Activated gamma-delta T cell (primary cell): ENCODE measurements around the gene PIK3R2.
"Not testable (repeated sequence)": the region's sequence is repeated elsewhere in the genome, so short reads cannot be mapped to it uniquely, and the experiment has no call there.

ENCODE experiments used
- DNase-seq: peaks from one replicate; lab custom pipeline; 2025; lab: John Stamatoyannopoulos, UW

PIK3R2 gene

DNA sequence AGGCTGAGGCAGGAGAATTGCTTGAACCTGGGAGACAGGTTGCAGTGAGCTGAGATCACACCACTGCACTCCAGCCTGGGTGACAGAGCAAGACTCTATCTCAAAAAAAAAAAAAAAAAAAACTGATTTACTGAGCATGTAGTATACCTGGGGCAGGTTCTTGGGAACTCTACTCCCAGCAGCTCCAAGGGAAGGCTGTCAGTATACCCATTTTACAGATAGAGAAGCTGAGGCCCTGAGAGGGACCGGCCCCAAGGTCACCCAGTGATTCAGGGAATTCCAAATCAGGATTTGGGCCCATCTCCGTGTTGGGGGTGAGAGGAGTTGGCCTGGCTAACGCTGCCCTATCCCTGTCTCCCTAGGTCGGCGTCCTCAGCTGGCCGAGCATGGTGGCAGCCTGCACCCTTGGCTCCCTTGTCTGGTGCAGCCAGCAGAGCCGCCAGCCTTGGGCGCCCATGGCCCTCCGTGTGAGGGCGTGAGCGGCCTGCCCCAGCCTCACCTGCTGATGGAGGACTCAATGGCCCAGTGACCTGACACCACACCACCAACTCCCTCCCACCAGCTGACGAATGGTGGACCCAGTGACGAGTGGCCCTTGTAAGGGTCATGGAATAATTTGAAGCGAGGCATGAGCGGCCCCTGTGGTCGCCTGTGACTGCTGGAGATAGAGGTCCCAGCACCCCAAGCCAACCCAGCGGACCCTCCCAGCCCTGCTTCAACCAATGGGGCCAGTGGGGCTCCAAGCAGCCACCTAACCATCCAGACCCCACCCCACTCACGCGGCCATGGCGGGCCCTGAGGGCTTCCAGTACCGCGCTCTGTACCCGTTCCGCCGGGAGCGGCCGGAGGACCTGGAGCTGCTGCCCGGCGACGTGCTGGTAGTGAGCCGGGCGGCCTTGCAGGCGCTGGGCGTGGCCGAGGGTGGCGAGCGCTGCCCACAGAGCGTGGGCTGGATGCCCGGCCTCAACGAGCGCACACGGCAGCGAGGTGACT is 2.4 kb downstream of the PIK3R2 start:
- DNase-seq, result no peak

DNA sequence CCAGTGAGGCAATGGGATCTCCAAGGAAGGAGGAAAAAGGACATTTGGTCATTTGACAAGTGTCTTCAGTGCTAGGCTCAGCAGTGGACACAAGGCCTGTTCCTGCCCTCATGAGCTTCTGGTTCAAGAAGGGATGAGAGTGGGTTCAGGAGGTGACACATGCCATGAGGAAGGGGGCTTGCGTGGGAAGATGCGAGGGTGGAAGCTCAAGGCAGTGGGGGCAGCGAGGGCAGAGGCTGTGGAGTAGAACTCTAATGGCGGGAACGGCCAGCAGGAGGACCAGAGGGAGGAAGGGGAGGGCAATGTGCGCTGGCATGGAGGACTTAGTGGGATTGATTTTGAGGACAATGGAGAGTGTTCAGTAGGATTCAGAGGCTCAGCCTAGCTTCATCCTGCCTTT is 3.3 kb downstream of the PIK3R2 start:
- DNase-seq, result no peak

DNA sequence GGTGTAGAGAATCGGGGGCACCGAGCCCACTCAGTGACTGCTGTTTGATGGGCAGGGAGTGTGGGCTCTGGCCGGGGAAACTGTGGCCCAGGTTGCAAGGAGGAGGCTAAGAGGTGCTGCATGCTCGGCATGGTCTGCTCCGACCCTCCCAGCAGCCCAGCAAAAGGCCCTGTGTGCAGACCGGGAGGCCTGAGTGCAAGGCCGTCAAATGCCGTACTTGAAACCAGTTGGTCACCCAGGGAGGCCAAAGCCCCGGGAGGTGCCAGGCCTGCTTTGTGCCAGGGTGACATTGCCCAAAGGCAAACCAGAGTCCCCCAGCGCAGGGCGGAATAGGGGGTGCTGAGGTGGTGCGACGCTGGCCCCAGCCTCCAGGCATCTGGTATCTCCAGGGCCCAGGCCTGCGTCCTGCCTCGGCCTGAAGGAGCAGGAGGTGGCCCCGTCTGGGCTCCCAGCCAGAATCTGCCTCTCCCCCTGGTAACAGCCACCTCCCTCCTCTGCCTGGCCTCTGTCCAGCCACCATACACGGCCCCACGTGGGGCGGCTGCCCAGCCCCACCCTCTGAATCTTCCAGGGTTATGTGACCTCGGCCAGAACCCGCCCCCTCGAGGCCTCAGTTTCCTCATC is 4.0 kb downstream of the PIK3R2 start:
- no peak for DNase-seq

DNA sequence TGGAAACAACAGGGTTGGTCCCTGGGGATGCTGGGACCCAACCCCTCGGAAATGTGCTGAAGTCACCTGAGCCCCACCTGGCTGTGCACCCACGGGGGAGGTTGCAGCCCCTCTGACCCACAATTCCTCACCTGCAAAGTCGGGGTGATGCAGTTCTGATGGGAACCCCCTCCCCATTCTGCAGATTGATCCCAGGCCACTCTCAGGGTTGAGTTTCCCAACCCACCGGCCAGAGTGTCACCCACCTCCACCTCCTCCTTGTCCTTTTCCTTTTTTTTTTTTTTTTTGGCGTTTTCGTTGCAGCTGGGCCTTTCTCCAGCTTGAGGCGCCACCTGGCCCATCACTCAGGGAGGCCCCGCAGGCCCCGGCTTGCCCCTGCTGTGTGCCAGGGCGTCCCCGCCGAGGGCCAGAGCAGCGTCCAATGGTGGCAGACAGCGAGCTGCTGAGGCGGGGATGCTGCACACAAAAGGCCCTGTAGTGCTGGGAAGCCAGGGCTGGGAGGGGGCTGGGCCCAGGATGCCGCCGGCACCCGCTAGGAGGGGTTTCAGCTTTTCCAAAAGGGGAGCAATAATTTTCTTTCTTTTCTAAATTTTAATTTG is 4.6 kb downstream of the PIK3R2 start:
- DNase-seq, result no peak

DNA sequence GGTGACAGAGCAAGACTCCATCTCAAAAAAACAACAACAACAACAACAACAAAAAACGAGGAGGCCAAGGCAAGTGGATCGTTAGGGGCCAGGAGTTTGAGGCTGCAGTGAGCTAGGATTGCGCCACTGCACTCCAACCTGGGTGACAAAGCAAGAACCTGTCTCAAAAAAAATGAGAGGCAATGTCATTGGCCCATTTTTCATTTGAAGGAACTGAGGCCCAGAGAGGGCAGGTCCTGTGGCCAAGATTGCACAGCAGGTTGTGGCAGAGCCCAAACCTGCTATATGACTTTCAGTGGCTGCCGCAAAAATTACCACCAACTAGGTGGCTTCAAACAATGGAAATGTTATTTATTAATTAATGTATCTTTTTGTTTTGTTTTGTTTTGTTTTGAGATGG is 5.5 kb downstream of the PIK3R2 start:
- no peak for DNase-seq

DNA sequence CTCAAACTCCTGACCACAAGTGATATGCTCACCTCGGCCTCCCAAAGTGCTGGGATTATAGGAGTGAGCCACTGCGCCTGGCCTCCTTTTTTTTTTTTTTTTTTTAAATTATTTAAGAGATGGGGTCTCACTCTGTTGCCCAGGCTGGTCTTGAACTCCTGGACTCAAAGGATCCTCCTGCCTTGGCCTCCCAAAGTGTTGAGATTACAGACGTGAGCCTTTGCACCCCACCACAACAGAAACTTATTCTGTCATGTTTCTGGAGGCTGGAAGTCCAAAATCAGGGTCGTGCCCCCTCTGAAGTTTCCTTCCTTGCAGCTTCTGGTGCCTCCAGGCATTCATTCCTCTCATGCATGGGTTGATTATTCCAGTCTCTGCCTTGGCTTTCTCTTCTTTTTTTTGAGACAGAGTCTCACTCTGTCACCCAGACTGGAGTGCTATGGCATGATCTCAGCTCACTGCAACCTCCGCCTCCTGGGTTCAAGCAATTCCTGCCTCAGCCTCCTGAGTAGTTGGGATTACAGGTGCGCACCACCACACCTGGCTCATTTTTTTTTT is 6.2 kb downstream of the PIK3R2 start:
- not testable (repeated sequence) for DNase-seq

DNA sequence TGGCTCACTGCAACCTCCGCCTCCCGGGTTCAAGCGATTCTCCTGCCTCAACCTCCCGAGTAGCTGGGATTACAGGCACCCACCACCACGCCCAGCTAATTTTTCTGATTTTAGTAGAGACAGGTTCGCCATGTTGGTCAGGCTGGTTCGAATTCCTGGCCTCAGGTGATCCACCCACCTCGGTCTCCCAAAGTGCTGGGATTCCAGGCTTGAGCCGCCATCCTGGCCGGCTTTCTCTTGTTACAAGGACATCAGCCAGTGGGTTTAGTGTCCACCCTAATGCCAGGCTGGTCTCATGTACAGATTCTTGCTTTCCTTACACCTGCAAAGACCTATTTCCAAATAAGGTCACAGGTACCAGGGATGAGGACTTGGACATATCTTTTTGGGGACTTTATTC is 6.8 kb downstream of the PIK3R2 start:
- no peak for DNase-seq

DNA sequence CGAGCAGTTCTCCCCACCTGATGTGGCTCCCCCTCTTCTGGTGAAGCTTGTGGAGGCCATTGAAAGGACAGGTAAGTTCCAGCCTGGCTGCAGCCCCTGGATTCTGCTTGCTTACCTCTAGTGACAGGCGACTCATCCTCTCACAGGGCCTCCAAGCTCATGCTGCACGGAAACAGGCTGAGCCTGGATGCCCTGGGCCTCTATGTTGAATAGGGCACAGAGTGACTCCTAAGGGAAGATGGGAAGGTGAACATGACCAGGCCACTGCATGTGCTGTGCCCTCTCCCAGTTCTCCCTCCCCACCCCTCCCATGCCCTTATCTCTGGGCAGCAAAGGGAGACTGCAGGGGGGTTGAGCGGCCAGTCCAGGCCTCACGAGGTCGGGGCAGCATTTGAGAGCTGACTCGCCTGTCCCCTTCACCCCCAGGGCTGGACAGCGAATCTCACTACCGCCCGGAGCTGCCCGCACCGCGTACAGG is 7.6 kb downstream of the PIK3R2 start:
- DNase-seq, result no peak

DNA sequence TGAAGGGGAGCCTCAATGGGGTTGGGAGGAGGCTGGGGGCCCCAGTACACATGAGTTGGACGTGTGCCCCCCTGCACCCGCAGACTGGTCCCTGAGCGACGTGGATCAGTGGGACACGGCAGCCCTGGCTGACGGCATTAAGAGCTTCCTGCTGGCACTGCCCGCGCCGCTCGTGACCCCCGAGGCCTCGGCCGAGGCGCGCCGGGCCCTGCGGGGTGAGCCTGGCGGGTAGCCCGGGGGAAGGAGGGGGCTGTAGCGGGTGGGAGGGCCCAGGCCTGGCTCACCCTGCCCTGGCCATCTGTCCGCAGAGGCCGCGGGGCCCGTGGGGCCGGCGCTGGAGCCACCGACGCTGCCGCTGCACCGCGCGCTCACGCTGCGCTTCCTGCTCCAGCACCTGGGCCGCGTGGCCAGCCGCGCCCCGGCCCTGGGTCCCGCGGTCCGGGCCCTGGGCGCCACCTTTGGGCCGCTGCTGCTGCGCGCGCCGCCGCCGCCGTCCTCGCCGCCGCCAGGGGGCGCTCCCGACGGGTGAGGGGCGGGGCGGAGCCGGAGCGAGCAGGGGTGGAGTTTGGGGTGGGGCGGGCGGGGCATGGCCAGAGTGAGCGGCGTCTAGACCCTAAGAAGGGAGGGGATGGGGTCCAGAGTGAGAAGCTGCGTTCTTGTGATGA is 8.1 kb downstream of the PIK3R2 start:
- DNase-seq, result peak; percentile 72

DNA sequence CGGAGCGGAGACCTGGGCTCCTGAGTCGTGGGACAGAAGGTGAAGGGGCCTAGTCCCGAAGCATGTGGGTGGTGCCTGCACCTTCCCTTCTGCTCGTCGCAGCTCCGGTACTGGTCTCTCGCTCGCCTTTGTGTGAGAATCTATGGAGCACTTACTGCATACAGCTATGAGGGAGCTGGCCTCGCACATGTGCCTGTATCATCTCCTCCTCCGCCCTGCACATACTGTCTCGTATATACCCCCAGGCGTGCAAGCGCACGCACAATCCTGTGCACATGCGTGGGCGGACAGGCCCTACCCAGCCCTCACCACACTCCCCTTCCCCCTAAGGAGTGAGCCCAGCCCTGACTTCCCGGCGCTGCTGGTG is 8.7 kb downstream of the PIK3R2 start:
- DNase-seq, result no peak

DNA sequence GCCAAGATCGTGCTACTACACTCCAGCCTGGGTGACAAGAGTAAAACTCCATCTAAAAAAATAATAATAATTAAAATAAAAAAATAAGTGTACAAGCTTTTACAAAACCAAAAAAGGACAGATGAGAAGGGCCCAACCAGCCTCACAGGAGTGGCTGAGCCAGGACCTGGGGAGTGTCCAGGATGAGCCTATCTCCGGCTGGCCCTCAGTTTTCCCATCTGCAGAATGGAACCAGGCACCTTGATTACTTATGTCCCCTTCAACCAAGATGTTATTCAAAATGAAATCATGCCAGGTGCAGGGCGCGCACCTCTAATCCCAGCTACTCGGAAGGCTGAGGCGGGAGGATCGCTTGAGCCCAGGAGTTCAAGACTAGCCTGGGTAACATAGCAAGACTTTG is 11.1 kb downstream of the PIK3R2 start:
- DNase-seq, result no peak

DNA sequence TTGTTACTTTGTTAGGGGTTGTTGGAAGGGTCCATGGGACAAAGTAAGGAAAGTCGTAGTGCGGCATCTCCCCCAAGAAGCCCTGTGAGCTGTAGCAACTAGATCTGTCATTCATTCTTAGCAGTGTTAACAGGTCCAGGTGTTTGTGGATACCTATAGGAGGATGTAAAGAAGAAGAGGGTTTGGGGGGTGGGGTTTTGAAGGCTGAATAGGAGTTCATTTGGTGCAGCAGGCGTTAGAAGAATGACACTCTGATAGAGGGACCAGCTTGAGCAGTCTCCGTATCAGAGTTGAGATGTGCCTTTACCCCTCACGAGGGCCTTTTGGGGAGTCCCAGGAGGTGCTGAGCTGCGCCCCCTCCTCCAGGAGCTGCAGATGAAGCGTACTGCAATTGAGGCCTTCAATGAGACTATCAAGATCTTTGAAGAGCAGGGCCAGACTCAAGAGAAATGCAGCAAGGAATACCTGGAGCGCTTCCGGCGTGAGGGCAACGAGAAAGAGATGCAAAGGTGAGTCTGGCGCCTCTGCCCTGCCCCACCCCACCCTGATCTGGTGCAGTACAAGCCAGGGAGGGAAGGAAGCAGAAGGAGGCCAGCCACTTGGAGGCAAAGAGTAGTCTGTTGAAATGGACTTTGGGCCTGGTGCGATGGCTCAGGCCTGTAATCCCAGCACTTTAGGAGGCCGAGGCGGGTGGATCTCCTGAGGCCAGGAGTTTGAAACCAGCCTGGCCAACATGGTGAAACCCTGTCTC is 13.0 kb downstream of the PIK3R2 start:
- no peak for DNase-seq

DNA sequence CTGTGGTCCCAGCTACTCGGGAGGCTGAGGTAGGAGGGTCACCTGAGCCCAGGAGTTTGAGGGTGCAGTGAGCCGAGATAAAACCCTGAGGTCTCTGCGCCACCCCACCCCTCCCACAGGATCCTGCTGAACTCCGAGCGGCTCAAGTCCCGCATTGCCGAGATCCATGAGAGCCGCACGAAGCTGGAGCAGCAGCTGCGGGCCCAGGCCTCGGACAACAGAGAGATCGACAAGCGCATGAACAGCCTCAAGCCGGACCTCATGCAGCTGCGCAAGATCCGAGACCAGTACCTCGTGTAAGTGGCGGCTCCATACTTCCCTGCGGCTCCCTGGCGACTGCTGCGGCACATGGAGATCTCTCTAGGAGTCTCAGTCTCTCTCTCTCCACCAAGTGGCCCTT is 14.0 kb downstream of the PIK3R2 start:
- no peak for DNase-seq

DNA sequence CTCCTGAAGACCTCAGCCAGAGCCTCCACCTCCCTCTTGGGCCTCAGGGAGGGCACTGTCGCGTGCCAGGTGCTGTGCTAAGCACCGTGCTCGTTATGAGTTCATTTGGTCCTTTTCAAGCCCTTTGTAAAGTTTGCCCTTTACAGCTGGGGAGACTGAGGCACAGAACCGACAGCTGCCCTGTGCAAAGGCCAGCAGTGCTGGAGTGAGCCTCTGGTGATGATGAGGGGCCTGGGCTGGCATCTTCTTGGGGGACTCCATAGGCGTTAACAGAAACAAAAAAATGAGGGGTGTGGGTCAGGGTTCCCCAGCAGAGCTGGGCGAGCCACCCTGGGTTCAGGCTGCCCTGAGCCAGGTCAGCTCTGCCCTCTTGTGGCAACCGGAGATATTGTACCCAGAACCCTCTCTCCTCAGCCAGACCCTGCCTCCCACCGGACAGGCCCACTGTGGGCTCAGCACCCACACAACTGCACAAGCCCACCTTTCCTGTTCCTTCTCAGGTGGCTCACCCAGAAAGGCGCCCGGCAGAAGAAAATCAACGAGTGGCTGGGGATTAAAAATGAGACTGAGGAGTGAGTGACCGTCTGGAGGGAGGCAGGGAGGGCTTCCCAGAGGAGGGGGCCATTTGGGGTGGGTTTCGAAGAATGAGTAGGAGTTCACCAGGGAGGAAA is 15.1 kb downstream of the PIK3R2 start:
- no peak for DNase-seq

DNA sequence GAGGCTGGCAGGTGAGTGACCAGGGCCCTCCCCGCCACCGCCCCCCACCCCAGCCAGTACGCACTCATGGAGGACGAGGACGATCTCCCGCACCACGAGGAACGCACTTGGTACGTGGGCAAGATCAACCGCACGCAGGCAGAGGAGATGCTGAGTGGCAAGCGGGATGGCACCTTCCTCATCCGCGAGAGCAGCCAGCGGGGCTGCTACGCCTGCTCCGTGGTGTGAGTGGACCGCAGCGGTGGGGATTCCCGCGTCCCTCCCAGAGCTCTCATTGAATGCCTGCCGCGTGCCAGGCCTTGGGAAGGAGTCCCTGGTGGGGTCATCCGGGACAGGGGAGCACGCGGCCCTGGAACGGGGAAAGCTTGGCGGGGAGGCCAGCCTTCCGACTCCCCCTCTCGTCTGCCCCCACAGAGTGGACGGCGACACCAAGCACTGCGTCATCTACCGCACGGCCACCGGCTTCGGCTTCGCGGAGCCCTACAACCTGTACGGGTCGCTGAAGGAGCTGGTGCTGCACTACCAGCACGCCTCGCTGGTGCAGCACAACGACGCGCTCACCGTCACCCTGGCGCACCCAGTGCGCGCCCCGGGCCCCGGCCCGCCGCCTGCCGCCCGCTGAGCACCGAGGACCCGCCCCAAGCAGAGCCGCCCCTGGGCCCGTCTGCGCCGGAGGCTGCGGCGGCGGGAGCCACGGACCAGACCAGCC is 15.9 kb downstream of the PIK3R2 start:
- DNase-seq, result no peak

DNA sequence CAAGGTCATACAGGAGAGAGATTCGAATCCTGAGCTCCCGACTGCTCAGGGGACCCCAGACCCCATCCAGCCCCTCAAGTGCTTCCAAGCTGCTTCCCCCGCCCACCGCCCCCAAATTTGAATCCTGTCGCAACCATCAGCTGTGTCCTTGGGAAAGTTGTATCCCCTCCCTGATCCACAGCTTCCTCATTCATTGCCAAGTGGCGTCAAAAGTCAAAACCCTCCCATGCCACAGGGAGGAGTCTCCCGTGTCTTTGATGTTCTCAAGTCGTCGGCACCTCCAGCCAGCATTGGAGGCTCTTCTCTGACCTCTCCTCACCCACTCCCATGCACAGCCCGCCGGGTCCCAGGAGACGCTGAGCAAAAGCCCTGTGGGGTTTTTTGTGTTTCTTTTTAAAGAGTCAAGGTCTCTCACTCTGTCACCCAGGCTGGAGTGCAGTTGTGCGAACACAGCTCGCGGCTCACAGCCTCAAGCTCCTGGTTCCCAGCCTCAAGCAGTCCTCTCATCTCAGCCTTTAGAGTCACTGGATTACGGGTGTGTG is 17.8 kb downstream of the PIK3R2 start:
- no peak for DNase-seq

DNA sequence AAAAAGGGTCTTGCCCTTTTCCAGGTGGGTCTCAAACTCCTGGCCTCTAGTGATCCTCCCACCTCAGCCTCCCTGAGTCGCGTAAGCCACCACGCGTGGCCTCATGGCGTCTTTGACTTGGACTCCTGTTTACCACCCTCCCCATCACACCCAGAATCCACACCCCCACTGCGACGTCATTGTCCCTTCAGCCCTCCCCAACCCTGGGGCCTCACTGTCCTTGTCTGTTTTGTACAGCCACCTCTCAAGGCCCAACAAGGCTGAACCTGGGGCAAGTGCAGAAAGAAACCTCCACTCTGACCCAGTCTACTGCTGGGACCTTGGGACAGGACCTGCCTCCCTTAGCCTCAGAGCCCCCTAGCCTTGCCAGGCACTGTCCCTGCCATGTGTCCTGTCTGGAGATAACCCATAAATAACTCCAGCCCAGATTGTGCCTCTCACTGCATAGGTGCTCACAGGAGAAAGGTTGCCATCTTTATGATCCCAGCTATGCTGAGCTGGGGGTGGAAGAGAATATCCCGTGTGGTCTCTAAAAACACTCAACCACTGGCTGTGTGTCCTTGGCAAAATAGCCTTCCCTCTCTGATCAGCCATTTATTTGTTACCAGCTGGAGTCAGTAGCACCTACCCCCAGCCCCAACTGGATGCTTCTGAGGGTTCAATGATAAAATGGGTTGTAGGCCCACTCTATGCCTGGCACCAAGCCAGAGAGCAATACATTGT is 18.8 kb downstream of the PIK3R2 start:
- no peak for DNase-seq

DNA sequence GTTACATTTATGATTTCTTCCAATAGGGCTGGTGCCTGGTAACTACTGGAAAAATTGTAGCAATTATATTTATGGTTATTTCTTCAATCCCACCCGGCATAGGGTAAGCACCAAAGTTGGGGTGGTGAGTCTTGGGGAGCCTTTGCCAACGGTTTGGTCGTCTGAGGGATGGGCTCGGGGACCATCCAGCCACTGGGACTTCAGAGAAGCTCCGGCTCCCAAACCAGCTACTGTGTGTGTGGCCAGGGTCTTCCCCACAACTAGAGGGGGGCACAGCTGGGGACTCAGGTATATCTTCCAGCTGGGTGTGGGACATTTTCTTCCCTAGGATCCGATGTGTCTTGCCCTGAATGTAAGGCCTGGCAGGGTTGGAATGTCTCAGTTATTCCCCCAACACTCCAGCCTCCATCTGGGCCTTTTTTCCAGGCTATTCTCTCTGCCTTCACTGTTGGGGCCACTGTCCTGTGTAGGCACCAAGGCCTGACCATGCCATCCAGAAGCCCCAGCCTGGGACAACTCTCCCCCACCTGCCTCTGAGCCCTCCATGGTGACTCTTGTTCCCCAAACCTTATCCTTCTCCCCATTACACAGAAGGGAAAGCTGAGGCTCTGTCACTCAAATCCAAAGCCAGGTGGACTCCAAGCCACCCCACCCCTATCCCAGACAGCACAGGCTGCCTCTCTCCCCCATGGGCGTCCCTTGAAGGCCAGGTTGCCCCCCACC is 19.5 kb downstream of the PIK3R2 start:
- no peak for DNase-seq
